CD14-positive monocyte (primary cell): ENCODE measurements around the gene NUP50. TPM values are rescaled to one million over a fixed set of nuclear protein-coding genes. Genes with fewer than 3 reads are reported as not detected.

Experiments
- DNase-seq, 3 donors: peaks; one replicate each; pipeline ENCODE4 v3.0.0-alpha.2; 2011 to 2022
- H2AFZ ChIP-seq: 2 replicates; pipeline ENCODE4 v1.6.0; 2012; ENCODE audit warnings: mild to moderate bottlenecking, low read depth, low read length, inconsistent platforms; ENCODE audit not compliant: insufficient read depth, poor library complexity, severe bottlenecking
- H3K27ac ChIP-seq, 2 donors: 1 replicate in 1 of 2; 2 replicates in 1 of 2; pipeline ENCODE4 v1.5.1; 2012 to 2013; ENCODE audit warnings: low read length in 2 of 2, control low read depth in 1 of 2, inconsistent platforms in 1 of 2, low read depth in 1 of 2, mild to moderate bottlenecking in 1 of 2
- H3K27me3 ChIP-seq, 2 donors: one replicate each; pipeline versions ENCODE4 v1.6.0 to v1.6.1; 2011 to 2013; ENCODE audit warnings: low read length in 2 of 2; ENCODE audit not compliant: control insufficient read depth in 2 of 2, insufficient read depth in 2 of 2
- H3K36me3 ChIP-seq, 2 donors: replicated peaks in 1 of 2; 1 replicate in 1 of 2; 2 replicates in 1 of 2; pipeline versions ENCODE4 v1.5.1 to v1.6.1; 2012 to 2013; ENCODE audit warnings: low read length in 2 of 2, control low read depth in 1 of 2, inconsistent platforms in 1 of 2, mild to moderate bottlenecking in 1 of 2; ENCODE audit not compliant: insufficient read depth in 2 of 2, control insufficient read depth in 1 of 2
- H3K4me1 ChIP-seq, 2 donors: 1 replicate in 1 of 2; 2 replicates in 1 of 2; pipeline versions ENCODE4 v1.5.1 to v1.6.1; 2012 to 2013; ENCODE audit warnings: low read length in 2 of 2, control low read depth in 1 of 2, inconsistent platforms in 1 of 2, mild to moderate bottlenecking in 1 of 2, moderate library complexity in 1 of 2; ENCODE audit not compliant: insufficient read depth in 2 of 2, control insufficient read depth in 1 of 2
- H3K4me2 ChIP-seq: replicated peaks from 2 replicates; pipeline ENCODE3; 2012; ENCODE audit warnings: low read length, moderate library complexity, mild to moderate bottlenecking; ENCODE audit not compliant: poor library complexity, severe bottlenecking; ENCODE audit errors: extremely low read depth
- H3K4me3 ChIP-seq, 3 experiments: fragments of 200-600 bp in 1 of 3; sonication (generic) in 1 of 3; replicated peaks in 1 of 3; 1 replicate in 2 of 3; 2 replicates in 1 of 3; pipeline ENCODE4 v1.5.1; 2011 to 2013; ENCODE audit warnings: low read length in 3 of 3, mild to moderate bottlenecking in 3 of 3, control low read depth in 2 of 3, low read depth in 2 of 3, inconsistent platforms in 1 of 3, moderate library complexity in 1 of 3
- H3K79me2 ChIP-seq: 2 replicates; pipeline ENCODE4 v1.6.0; 2012; ENCODE audit warnings: mild to moderate bottlenecking, control low read depth, inconsistent platforms, low read length, moderate library complexity; ENCODE audit not compliant: insufficient read depth
- H3K9ac ChIP-seq: 2 replicates; pipeline ENCODE4 v1.6.0; 2017; ENCODE audit warnings: low read length, mild to moderate bottlenecking; ENCODE audit not compliant: insufficient read depth, poor library complexity, severe bottlenecking
- H3K9me3 ChIP-seq, 2 donors: replicated peaks in 1 of 2; 1 replicate in 1 of 2; 2 replicates in 1 of 2; pipeline versions ENCODE4 v1.5.1 to v1.6.1; 2012 to 2013; ENCODE audit warnings: low read length in 2 of 2, control low read depth in 1 of 2; ENCODE audit not compliant: control insufficient read depth in 1 of 2, insufficient read depth in 1 of 2
- H4K20me1 ChIP-seq: 2 replicates; pipeline ENCODE4 v1.6.0; 2012; ENCODE audit warnings: mild to moderate bottlenecking, low read length, control low read depth, moderate library complexity; ENCODE audit not compliant: insufficient read depth
- H3K27ac Mint-ChIP-seq, 7 donors: one replicate each; pipeline ENCODE4 v1.8.0; 2020; ENCODE audit warnings: mild to moderate bottlenecking in 7 of 7, mixed read lengths in 7 of 7, moderate library complexity in 6 of 7, inconsistent platforms in 2 of 7
- H3K27me3 Mint-ChIP-seq, 3 donors: one replicate each; pipeline ENCODE4 v1.8.0; 2021 to 2022; ENCODE audit warnings: low read depth in 3 of 3, mild to moderate bottlenecking in 3 of 3, mixed read lengths in 3 of 3, moderate library complexity in 3 of 3, inconsistent platforms in 1 of 3
- H3K36me3 Mint-ChIP-seq, 2 donors: one replicate each; pipeline ENCODE4 v1.8.0; 2020; ENCODE audit warnings: mixed read lengths in 2 of 2, inconsistent platforms in 1 of 2, mild to moderate bottlenecking in 1 of 2
- H3K4me1 Mint-ChIP-seq: one replicate; pipeline ENCODE4 v1.8.0; 2020; ENCODE audit warnings: mild to moderate bottlenecking, mixed read lengths
- H3K4me3 Mint-ChIP-seq, 2 donors: one replicate each; pipeline ENCODE4 v1.8.0; 2020; ENCODE audit warnings: mild to moderate bottlenecking in 2 of 2, mixed read lengths in 2 of 2, moderate library complexity in 1 of 2
- H3K9me3 Mint-ChIP-seq, 7 donors: one replicate each; pipeline ENCODE4 v1.8.0; 2020 to 2022; ENCODE audit warnings: mixed read lengths in 7 of 7, mild to moderate bottlenecking in 6 of 7, moderate library complexity in 6 of 7, inconsistent platforms in 2 of 7
- WGBS: methylation state at CpG from one replicate; pipeline ENCODE4 v1.1.5; 2013; ENCODE audit warnings: missing lambda C conversion rate; ENCODE audit not compliant: insufficient coverage; 5-methylcytosine and 5-hydroxymethylcytosine counted together
- intact Hi-C, 2 donors: fragments of 100-400 bp; cut with micrococcal nuclease; formaldehyde crosslinking; loops; one replicate each; pipeline versions ENCODE4 v1.15.0 to v1.15.1; 2023
- polyA plus RNA-seq, 3 donors: library from polyadenylated mRNA; depleted of rRNA in 1 of 3; unstranded in 2 of 3; stranded (reverse) in 1 of 3; fragments of 300-500 nt in 2 of 3; fragments of >200 nt in 1 of 3; fragmentation: Illumina TruSeq in 2 of 3; gene quantifications; 1 replicate in 2 of 3; 2 replicates in 1 of 3; pipeline ENCODE4 v1.2.3, GENCODE V29; 2012 to 2021
- TF ChIP-seq, protein P1 (sequence below): fragments of 200-600 bp; IDR thresholded peaks from one replicate; pipeline ENCODE4 v1.8.0; 2022; ENCODE audit warnings: antibody characterized with exemption, mild to moderate bottlenecking

NUP50 gene
- polyA plus RNA-seq, 3 donors: 23.4 to 28.4 (median 26.9) TPM

DNA sequence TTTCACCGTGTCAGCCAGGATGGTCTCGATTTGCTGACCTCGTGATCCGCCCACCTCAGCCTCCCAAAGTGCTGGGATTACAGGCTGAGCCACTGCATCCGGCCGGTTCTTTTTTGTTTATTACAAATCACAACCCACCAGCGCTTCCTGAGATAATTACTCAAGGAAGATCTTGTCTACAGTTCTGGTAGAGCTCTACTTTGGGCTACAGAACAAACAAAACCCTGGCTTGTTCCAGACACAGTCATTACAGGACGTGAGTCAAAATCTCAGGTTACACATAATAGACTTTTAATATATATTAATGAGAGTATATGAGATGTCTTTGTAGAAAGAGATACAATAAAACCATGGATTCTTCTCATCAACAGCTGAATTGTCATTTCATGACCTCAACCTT, 42.8 kb upstream of the NUP50 start:
- WGBS: 92% methylated on average over 4 of the region's 8 CpGs
- Histone ChIP-seq H3K9ac (no peak overlapping the region), H3K4me3 (no peak overlapping the region), H3K4me1 (no peaks in the 10 kb centered on the region), H3K4me2 (no peak overlapping the region), H3K27ac (no peak overlapping the region), H3K36me3 (no peaks in the 10 kb centered on the region), H3K27me3 (no peaks in the 10 kb centered on the region), H4K20me1 (no peaks in the 10 kb centered on the region), H3K79me2 (no peaks in the 10 kb centered on the region), H3K9me3 (no peaks in the 10 kb centered on the region), H2AFZ (no peak overlapping the region)
- peaks cover 5% of the 10 kb centered on the region for H3K4me1 Mint-ChIP-seq
- peaks cover 2 to 14% (median 3%) of the 10 kb centered on the region in 7 donors for H3K9me3 Mint-ChIP-seq
- TF ChIP-seq, protein P1, sequence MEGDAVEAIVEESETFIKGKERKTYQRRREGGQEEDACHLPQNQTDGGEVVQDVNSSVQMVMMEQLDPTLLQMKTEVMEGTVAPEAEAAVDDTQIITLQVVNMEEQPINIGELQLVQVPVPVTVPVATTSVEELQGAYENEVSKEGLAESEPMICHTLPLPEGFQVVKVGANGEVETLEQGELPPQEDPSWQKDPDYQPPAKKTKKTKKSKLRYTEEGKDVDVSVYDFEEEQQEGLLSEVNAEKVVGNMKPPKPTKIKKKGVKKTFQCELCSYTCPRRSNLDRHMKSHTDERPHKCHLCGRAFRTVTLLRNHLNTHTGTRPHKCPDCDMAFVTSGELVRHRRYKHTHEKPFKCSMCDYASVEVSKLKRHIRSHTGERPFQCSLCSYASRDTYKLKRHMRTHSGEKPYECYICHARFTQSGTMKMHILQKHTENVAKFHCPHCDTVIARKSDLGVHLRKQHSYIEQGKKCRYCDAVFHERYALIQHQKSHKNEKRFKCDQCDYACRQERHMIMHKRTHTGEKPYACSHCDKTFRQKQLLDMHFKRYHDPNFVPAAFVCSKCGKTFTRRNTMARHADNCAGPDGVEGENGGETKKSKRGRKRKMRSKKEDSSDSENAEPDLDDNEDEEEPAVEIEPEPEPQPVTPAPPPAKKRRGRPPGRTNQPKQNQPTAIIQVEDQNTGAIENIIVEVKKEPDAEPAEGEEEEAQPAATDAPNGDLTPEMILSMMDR: no peak
- DNase-seq: no peak
- peaks cover 2 to 7% (median 3%) of the 10 kb centered on the region in 3 donors for H3K27me3 Mint-ChIP-seq
- no peak overlapping the region for H3K27ac Mint-ChIP-seq
- no peaks in the 10 kb centered on the region for H3K36me3 Mint-ChIP-seq
- intact Hi-C loops: no loop called here
- no peak overlapping the region for H3K4me3 Mint-ChIP-seq

DNA sequence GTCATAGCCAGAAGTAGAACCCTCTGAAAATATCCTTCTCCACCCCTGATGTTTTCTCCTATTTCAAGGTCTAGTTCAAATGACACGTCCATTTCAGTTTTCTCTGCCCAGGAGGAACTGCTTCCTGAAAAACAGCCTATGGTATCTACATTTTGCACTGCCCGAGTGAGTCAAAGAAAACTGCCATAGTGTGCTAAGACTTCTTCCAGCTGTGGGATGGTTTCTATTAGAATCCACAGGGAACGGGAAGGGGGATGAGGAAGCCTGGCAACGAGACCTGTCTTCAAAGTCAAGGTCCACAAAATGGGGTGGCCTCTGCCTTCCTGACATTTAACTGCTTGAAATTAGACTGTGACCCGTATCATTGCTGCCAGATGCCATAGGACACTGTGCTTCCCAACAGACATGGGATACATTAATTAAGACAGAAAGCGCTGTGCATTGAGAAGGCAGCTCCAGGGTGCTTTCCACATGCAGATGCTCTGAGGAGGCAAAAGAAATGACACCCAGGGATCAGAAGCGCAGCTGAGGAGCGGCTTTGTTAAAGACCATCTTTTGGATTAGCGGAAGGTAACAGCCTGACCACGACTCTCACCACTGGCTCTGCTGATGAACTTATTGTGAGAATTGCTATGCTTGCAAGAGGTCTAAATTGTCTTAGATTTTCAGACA, 39.4 kb upstream of the NUP50 start:
- H3K9me3 ChIP-seq: no peaks in the 10 kb centered on the region
- H3K4me3 ChIP-seq: no peak overlapping the region
- no peaks in the 10 kb centered on the region for H3K79me2 ChIP-seq
- no peak overlapping the region for H3K27ac Mint-ChIP-seq
- peaks cover 0 to 2% of the 10 kb centered on the region in 2 donors for H3K36me3 Mint-ChIP-seq
- H3K27me3 ChIP-seq: no peaks in the 10 kb centered on the region
- no peak overlapping the region for H3K9ac ChIP-seq
- WGBS: 98% methylated on average over 9 of the region's 10 CpGs
- peaks cover 0 to 6% (median 0%) of the 10 kb centered on the region in 7 donors for H3K9me3 Mint-ChIP-seq
- H3K36me3 ChIP-seq: no peaks in the 10 kb centered on the region
- H3K27me3 Mint-ChIP-seq: peaks cover 2 to 5% (median 3%) of the 10 kb centered on the region in 3 donors
- H3K4me2 ChIP-seq: no peak overlapping the region
- peaks cover 19% of the 10 kb centered on the region for H3K4me1 Mint-ChIP-seq
- H2AFZ ChIP-seq: no peak overlapping the region
- peaks cover 11 to 16% of the 10 kb centered on the region in 2 donors for H3K4me1 ChIP-seq
- no peak overlapping the region for H3K27ac ChIP-seq
- no peak overlapping the region for H3K4me3 Mint-ChIP-seq
- no peak for DNase-seq
- TF ChIP-seq, protein P1: no peak
- no peaks in the 10 kb centered on the region for H4K20me1 ChIP-seq
- intact Hi-C loops: no loop called here
